ENCODE measurements around the gene CLSTN3. TPM values are rescaled to one million over a fixed set of nuclear protein-coding genes. Genes with fewer than 3 reads are reported as not detected.
A peak's percentile ranks its signal among the peaks of the same experiment; 100 is the strongest.

CLSTN3 gene
- total RNA-seq, 2 donors from 2014 or later: 27.5 to 64.9 TPM

DNA sequence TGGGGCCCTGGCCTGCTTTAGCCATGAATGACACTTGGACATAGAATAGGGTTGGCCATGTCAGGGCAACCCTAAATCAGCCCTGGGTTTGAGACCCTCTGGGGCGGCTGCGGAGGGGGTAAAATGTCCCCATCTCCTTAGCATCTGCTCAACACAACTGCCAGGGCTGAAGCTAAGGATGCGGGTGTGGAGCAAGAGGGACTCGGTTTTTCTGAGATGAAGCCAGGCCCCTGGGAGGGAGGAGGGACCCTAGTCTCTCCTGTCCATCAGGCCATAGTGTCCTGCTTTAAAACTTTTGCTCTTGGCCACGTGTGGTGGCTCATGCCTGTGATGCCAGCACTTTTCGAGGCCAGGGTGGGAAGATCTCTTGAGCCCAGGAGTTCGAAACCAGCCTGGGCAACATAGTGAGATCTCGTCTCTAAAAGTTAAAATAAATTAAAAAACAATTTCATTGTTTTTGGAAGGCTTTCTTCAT lies 37.1 kb upstream of the CLSTN3 start:
- WGBS, 2 donors: 60 to 62% methylated on average over 6 to 8 of the region's 8 CpGs
- Histone ChIP-seq H3K27ac (peak overlapping the region in 3 of 4 donors; percentile 37 to 64 (median 47)), H3K4me1 (peaks cover 34% of the 10 kb centered on the region), H3K27me3 (no peaks in the 10 kb centered on the region), H3K9me3 (no peaks in the 10 kb centered on the region), H3K4me3 (no peak overlapping the region), H3K36me3 (replicated peaks in 1 of 2; ENCODE audit: insufficient read depth in 1 of 2, low read depth in 2 of 2) (peaks cover 0 to 4% of the 10 kb centered on the region in 2 donors)
- no peak for TF ChIP-seq CTCF (IDR thresholded peaks at IDR 0.05)
- no peak for TF ChIP-seq POLR2A (IDR thresholded peaks at IDR 0.05)
- intact Hi-C loops (cut with DNase I): no loop called here
- no peak for DNase-seq
- no peak for ATAC-seq

- DNase-seq (no peak), ATAC-seq (no peak)
- TF ChIP-seq CTCF (IDR thresholded peaks at IDR 0.05) (no peak), POLR2A (IDR thresholded peaks at IDR 0.05) (no peak)
- Histone ChIP-seq H3K27ac (no peak overlapping the region), H3K27me3 (no peaks in the 10 kb centered on the region), H3K36me3 (replicated peaks in 1 of 2; ENCODE audit: insufficient read depth in 1 of 2, low read depth in 2 of 2) (peaks cover 0 to 4% of the 10 kb centered on the region in 2 donors), H3K9me3 (no peaks in the 10 kb centered on the region), H3K4me1 (peaks cover 34% of the 10 kb centered on the region), H3K4me3 (no peak overlapping the region)
- WGBS, 2 donors: 38 to 48% methylated on average over 5 of the region's 5 CpGs
- intact Hi-C loops (cut with DNase I): no loop called here
Measured at GRCh38 chr12:7093486-7093885, 36.7 kb upstream of the CLSTN3 start.

DNA sequence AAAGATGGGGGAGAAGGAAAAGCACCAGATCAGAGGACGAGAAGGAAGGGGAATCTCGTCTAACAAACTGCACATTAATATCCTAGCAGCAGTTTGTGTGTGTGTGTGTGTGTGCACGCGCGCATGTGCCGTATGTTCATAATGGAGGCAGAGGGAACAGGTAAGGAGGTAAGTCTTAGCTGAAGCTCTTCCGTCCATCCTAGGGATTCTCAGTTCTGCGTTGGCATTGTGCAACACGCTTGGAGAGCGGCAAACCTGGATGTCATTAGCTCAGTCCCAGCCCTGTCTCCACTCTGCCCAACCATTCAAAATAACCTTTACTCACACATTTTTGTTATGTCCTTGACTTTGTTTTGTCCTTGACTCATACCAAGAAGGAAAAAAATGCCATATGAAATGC lies 36.3 kb upstream of the CLSTN3 start:
- H3K27ac ChIP-seq: no peak overlapping the region
- H3K36me3 ChIP-seq (replicated peaks in 1 of 2; ENCODE audit: insufficient read depth in 1 of 2, low read depth in 2 of 2): peaks cover 0 to 4% of the 10 kb centered on the region in 2 donors
- H3K4me1 ChIP-seq: peaks cover 34% of the 10 kb centered on the region
- intact Hi-C loops (cut with DNase I): no loop called here
- ATAC-seq (no peak), DNase-seq (peak in 1 of 4 donors; percentile 29)
- H3K9me3 ChIP-seq: no peaks in the 10 kb centered on the region
- peak in 2 of 3 donors; percentile 30 to 36 for TF ChIP-seq POLR2A (IDR thresholded peaks at IDR 0.05)
- TF ChIP-seq CTCF (IDR thresholded peaks at IDR 0.05): no peak
- 15 to 28% methylated on average over 10 of the region's 10 CpGs for WGBS, 2 donors
- no peak overlapping the region for H3K4me3 ChIP-seq
- no peaks in the 10 kb centered on the region for H3K27me3 ChIP-seq

DNA sequence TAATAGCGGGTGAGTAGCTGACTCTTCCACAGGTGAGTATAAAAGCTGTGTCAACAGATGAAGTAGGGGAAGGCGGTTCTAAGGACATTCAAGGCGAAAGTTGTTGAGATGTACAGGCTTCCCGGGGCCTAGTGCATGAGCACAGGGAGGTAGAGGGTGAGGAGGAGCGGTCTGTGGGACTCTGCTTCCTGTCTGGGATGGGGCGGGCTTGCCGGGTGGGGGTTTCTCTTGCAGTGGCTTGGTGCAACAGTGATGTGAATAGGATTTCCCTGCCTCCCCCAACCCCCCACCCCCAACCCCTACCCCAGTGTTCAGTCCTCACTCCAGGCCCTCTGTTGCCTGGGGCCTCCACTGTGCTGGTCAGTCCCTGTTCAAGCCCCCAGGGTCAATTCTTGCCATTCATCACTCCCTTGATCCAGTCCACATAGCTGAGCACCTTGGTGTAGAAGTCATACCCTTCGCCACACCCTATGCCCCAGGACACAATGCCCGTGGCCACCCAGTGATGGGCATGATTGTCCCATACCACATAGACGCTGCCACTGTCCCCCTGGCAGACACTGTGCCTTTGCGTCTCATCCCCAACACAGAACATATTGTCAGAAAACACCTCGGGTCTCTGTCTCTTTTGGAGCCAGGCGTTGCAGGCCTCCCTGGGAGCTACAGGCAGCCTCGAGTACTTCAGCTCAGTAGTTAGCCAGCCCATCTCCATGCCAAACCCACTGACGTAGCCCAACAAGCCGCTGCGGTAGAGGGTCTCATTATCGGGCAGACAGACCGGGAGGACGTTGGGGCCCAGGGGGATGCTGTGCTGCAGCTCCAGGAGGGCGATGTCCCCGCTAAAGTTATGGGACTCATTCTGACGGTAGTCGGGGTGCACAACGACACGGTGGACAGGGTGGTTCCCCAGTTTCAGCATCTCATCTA lies 33.9 kb upstream of the CLSTN3 start:
- ATAC-seq (no peak), DNase-seq (no peak)
- no peak for TF ChIP-seq POLR2A (IDR thresholded peaks at IDR 0.05)
- TF ChIP-seq CTCF (IDR thresholded peaks at IDR 0.05): no peak
- Histone ChIP-seq H3K9me3 (no peaks in the 10 kb centered on the region), H3K4me1 (peaks cover 34% of the 10 kb centered on the region), H3K36me3 (replicated peaks in 1 of 2; ENCODE audit: insufficient read depth in 1 of 2, low read depth in 2 of 2) (peaks cover 4 to 8% of the 10 kb centered on the region in 2 donors), H3K27me3 (no peaks in the 10 kb centered on the region), H3K27ac (no peak overlapping the region), H3K4me3 (no peak overlapping the region)
- intact Hi-C loops (cut with DNase I): no loop called here
- 52 to 64% methylated on average over 10 to 23 of the region's 26 CpGs for WGBS, 2 donors
